B cell (primary cell): ENCODE results near the gene MMRN2. TPM values are rescaled to one million over a fixed set of nuclear protein-coding genes. Genes with fewer than 3 reads are reported as not detected.
"Not testable (repeated sequence)": the region's sequence is repeated elsewhere in the genome, so short reads cannot be mapped to it uniquely, and the experiment has no call there.

ENCODE experiments used
- ATAC-seq: fragments of 200-7000 bp; cut with Tn5 transposase; one replicate; pipeline ENCODE4 v1.10.0; 2021; ENCODE audit warnings: low read depth, mild to moderate bottlenecking, moderate number of reproducible peaks, moderate library complexity
- CTCF ChIA-PET: fragments of 350-600 bp; sonication (Branson Sonifier 250); formaldehyde crosslinking; loops from one replicate; lab custom pipeline; 2021; ENCODE audit warnings: antibody characterized with exemption, inconsistent platforms; lab: Charles Lee
- POLR2A ChIA-PET: fragments of 350-600 bp; sonication (Branson Sonifier 250); formaldehyde crosslinking; loops from one replicate; lab custom pipeline; 2021; ENCODE audit warnings: antibody characterized with exemption; lab: Charles Lee
- DNase-seq: peaks from one replicate; pipeline ENCODE4 v3.0.0; 2013
- H2AFZ ChIP-seq: 2 replicates; pipeline ENCODE4 v1.6.1; 2012; ENCODE audit warnings: mild to moderate bottlenecking, low read depth, low read length; ENCODE audit not compliant: insufficient read depth, poor library complexity, severe bottlenecking
- H3K27ac ChIP-seq, 2 donors: 1 replicate in 1 of 2; 2 replicates in 1 of 2; pipeline ENCODE4 v1.5.1; 2012 to 2013; ENCODE audit warnings: low read length in 2 of 2, mild to moderate bottlenecking in 2 of 2, moderate library complexity in 1 of 2
- H3K27me3 ChIP-seq, 4 experiments: fragments of 200-600 bp in 1 of 4; sonication (generic) in 1 of 4; replicated peaks in 1 of 4; 1 replicate in 2 of 4; 2 replicates in 2 of 4; pipeline versions ENCODE4 v1.6.1 to v1.7.0; 2013 to 2016; ENCODE audit warnings: low read length in 3 of 4, mild to moderate bottlenecking in 2 of 4, mixed read lengths in 1 of 4, moderate library complexity in 1 of 4; ENCODE audit not compliant: insufficient read depth in 4 of 4, control insufficient read depth in 3 of 4; ENCODE audit errors: control extremely low read depth in 1 of 4
- H3K36me3 ChIP-seq, 2 experiments: replicated peaks in 1 of 2; 1 replicate in 1 of 2; 2 replicates in 1 of 2; pipeline versions ENCODE4 v1.6.1 to v1.7.1; 2013; ENCODE audit warnings: low read length in 1 of 2; ENCODE audit not compliant: insufficient read depth in 2 of 2, control insufficient read depth in 1 of 2; ENCODE audit errors: control extremely low read depth in 1 of 2, extremely low read depth in 1 of 2
- H3K4me1 ChIP-seq, 2 donors: fragments of 200-600 bp in 1 of 2; sonication (generic) in 1 of 2; 1 replicate in 1 of 2; 2 replicates in 1 of 2; pipeline versions ENCODE4 v1.5.1 to v1.6.1; 2013 to 2017; ENCODE audit warnings: low read length in 2 of 2; ENCODE audit not compliant: control insufficient read depth in 2 of 2, insufficient read depth in 2 of 2
- H3K4me2 ChIP-seq: replicated peaks from 2 replicates; pipeline ENCODE3; 2012; ENCODE audit warnings: mild to moderate bottlenecking, low read depth, low read length; ENCODE audit not compliant: poor library complexity, severe bottlenecking
- H3K4me3 ChIP-seq, 5 experiments: fragments of 200-600 bp in 1 of 5; sonication (generic) in 1 of 5; 1 replicate in 3 of 5; 2 replicates in 2 of 5; pipeline versions ENCODE4 v1.5.1 to v1.7.0; 2011 to 2016; ENCODE audit warnings: low read length in 4 of 5, mild to moderate bottlenecking in 4 of 5, low read depth in 2 of 5, control low read depth in 1 of 5, moderate library complexity in 1 of 5; ENCODE audit not compliant: insufficient read depth in 1 of 5; ENCODE audit errors: control extremely low read depth in 1 of 5, extremely low read depth in 1 of 5
- H3K79me2 ChIP-seq: fragments of 200-600 bp; sonication (generic); one replicate; pipeline ENCODE4 v1.6.0; 2016; ENCODE audit warnings: low read length; ENCODE audit not compliant: control insufficient read depth, insufficient read depth
- H3K9ac ChIP-seq: fragments of 200-600 bp; sonication (generic); 2 replicates; pipeline ENCODE4 v1.6.1; 2017; ENCODE audit warnings: mild to moderate bottlenecking, low read length, moderate library complexity
- H3K9me3 ChIP-seq, 3 donors: one replicate each; pipeline versions ENCODE4 v1.6.1 to v1.7.1; 2013; ENCODE audit warnings: low read length in 2 of 3; ENCODE audit not compliant: control insufficient read depth in 2 of 3, insufficient read depth in 1 of 3; ENCODE audit errors: control extremely low read depth in 1 of 3
- H4K20me1 ChIP-seq: 2 replicates; pipeline ENCODE4 v1.6.0; 2012; ENCODE audit warnings: mild to moderate bottlenecking, low read length; ENCODE audit not compliant: insufficient read depth, control insufficient read depth, poor library complexity, severe bottlenecking
- H3K27ac Mint-ChIP-seq: one replicate; pipeline ENCODE4 v1.8.0; 2021; ENCODE audit warnings: mixed read lengths
- H3K27me3 Mint-ChIP-seq: one replicate; pipeline ENCODE4 v1.8.0; 2021; ENCODE audit warnings: mixed read lengths
- H3K4me1 Mint-ChIP-seq: one replicate; pipeline ENCODE4 v1.8.0; 2021; ENCODE audit warnings: mixed read lengths
- H3K4me3 Mint-ChIP-seq: one replicate; pipeline ENCODE4 v1.8.0; 2021; ENCODE audit warnings: mixed read lengths
- H3K9me3 Mint-ChIP-seq: one replicate; pipeline ENCODE4 v1.8.0; 2022; ENCODE audit warnings: mixed read lengths; ENCODE audit not compliant: insufficient read depth
- EZH2 ChIP-seq: IDR thresholded peaks from 2 replicates; pipeline ENCODE4 v1.6.1; 2012; ENCODE audit warnings: borderline replicate concordance, low read depth, mild to moderate bottlenecking, moderate library complexity, low read length; ENCODE audit not compliant: insufficient read depth, poor library complexity, severe bottlenecking
- WGBS: methylation state at CpG from one replicate; pipeline ENCODE4 v1.1.5; 2013; ENCODE audit warnings: missing lambda C conversion rate; ENCODE audit not compliant: insufficient coverage; 5-methylcytosine and 5-hydroxymethylcytosine counted together
- intact Hi-C: fragments of 100-400 bp; cut with micrococcal nuclease; formaldehyde crosslinking; loops from one replicate; pipeline ENCODE4 v1.10.0; 2022
- polyA plus RNA-seq: library from polyadenylated mRNA; depleted of rRNA; stranded (reverse); fragments of >200 nt; gene quantifications from 2 replicates; pipeline ENCODE4 v1.2.3, GENCODE V29; 2012
- total RNA-seq, 2 donors: library from RNA; stranded (reverse); fragments of 120-200 nt in 1 of 2; gene quantifications; 1 replicate in 1 of 2; 2 replicates in 1 of 2; pipeline versions ENCODE4 v1.2.3 to v1.2.4, GENCODE V29; 2013 to 2022
- TF ChIP-seq, protein P1 (sequence below): fragments of 200-600 bp; IDR thresholded peaks from one replicate; pipeline ENCODE4 v1.8.0; 2022; ENCODE audit warnings: antibody characterized with exemption, mild to moderate bottlenecking

MMRN2 gene
- total and polyA plus RNA-seq, 2 donors (not counting 1 experiment from before 2014, with no cell fraction given): 1.0 to 1.1 TPM

DNA sequence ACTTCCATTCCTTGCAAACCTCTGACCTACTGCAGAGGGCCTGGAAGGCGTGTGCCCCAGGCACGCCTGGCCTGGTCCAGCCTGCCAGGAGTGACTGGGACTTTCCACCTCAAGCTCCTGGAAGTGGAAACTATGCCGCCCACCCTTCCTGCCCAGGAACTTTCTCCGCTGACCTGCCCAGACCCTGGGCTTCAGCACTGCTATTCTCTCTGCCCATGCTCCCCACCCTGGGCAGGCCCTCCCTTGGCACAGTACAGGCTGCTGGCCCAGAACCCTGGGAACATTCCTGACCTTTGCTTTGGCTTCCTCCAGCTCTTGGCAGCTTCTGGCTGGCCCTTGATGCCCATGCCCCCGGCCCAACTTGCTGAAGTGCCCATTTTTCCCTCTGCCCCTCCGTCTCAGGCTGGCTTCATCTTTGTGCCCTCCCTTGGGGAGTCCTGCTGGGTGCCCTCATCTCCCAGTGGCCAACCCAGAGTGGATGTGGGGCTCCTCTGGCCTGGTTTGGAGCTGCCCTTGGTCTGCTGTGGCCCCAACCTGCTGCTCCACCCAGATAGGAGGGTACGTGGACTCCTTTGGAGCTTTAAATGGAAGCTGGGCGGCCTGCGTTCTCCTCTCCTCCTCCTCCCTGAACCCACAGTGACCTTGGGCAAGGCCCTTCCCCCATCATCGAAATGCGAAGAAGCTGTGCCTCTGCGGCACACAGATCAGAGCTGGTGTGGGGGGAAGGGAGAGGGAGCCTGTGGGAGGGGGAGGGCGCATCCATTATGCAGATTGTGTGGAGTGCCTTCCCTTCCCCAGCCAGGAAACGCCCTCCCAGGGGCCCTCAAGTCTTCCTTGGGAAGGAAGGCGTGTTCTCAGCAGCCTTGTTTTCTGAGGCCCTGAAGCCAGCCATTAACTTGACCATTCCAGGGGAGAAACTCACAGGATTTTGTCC lies 3.4 kb downstream of the MMRN2 start:
- Histone ChIP-seq H3K4me3 (no peak overlapping the region), H3K4me2 (no peak overlapping the region), H3K4me1 (no peaks in the 10 kb centered on the region), H4K20me1 (no peaks in the 10 kb centered on the region), H3K36me3 (no peaks in the 10 kb centered on the region), H3K9me3 (peaks cover 0 to 24% (median 6%) of the 10 kb centered on the region in 3 donors), H3K79me2 (no peaks in the 10 kb centered on the region), H3K9ac (no peak overlapping the region), H2AFZ (no peak overlapping the region), H3K27ac (no peak overlapping the region), H3K27me3 (no peaks in the 10 kb centered on the region)
- no peak for TF ChIP-seq EZH2
- TF ChIP-seq, protein P1, sequence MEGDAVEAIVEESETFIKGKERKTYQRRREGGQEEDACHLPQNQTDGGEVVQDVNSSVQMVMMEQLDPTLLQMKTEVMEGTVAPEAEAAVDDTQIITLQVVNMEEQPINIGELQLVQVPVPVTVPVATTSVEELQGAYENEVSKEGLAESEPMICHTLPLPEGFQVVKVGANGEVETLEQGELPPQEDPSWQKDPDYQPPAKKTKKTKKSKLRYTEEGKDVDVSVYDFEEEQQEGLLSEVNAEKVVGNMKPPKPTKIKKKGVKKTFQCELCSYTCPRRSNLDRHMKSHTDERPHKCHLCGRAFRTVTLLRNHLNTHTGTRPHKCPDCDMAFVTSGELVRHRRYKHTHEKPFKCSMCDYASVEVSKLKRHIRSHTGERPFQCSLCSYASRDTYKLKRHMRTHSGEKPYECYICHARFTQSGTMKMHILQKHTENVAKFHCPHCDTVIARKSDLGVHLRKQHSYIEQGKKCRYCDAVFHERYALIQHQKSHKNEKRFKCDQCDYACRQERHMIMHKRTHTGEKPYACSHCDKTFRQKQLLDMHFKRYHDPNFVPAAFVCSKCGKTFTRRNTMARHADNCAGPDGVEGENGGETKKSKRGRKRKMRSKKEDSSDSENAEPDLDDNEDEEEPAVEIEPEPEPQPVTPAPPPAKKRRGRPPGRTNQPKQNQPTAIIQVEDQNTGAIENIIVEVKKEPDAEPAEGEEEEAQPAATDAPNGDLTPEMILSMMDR: no peak
- Mint-ChIP-seq H3K27ac (no peak overlapping the region), H3K9me3 (peaks cover 7% of the 10 kb centered on the region), H3K27me3 (no peaks in the 10 kb centered on the region), H3K4me1 (no peaks in the 10 kb centered on the region), H3K4me3 (no peak overlapping the region)
- WGBS: 91% methylated on average over 8 of the region's 15 CpGs
- DNase-seq: no peak
- intact Hi-C loops: no loop called here
- CTCF ChIA-PET: no interaction called here
- no peak for ATAC-seq
- POLR2A ChIA-PET: no interaction called here

DNA sequence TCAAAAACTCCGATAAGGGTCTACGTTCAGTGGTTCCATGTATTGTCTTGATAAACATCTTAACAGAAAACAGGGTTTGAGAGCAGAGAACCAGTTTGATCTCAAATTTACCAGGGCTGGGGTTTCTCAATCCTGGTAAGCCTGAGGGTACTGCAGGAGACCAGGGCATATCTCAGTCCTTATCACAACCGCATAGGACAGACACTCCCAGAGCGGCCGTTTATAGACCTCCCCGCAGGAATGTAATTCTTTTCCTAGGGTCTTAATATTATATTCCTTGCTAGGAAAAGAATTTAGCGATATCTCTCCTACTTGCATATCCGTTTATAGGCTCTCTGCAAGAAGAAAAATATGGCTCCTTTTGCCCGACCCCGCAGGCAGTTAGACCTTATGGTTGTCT lies 4.7 kb downstream of the MMRN2 start:
- CTCF ChIA-PET, POLR2A ChIA-PET, H4K20me1 ChIP-seq, H3K4me2 ChIP-seq, ATAC-seq, H3K4me1 ChIP-seq, H3K4me3 ChIP-seq, DNase-seq, H3K4me1 Mint-ChIP-seq, H3K27me3 Mint-ChIP-seq, H3K4me3 Mint-ChIP-seq, H2AFZ ChIP-seq, H3K79me2 ChIP-seq, H3K9me3 Mint-ChIP-seq, H3K9ac ChIP-seq, H3K27ac Mint-ChIP-seq, H3K27ac ChIP-seq, H3K27me3 ChIP-seq, intact Hi-C loops, H3K36me3 ChIP-seq: not testable (repeated sequence)
- H3K9me3 ChIP-seq: peaks cover 0 to 24% (median 6%) of the 10 kb centered on the region in 3 donors
- WGBS: 97% methylated on average over 5 of the region's 10 CpGs
